Measurements from ENCODE around the gene PPP5C.
"Not testable (repeated sequence)": the region's sequence is repeated elsewhere in the genome, so short reads cannot be mapped to it uniquely, and the experiment has no call there.

PPP5C gene

DNA sequence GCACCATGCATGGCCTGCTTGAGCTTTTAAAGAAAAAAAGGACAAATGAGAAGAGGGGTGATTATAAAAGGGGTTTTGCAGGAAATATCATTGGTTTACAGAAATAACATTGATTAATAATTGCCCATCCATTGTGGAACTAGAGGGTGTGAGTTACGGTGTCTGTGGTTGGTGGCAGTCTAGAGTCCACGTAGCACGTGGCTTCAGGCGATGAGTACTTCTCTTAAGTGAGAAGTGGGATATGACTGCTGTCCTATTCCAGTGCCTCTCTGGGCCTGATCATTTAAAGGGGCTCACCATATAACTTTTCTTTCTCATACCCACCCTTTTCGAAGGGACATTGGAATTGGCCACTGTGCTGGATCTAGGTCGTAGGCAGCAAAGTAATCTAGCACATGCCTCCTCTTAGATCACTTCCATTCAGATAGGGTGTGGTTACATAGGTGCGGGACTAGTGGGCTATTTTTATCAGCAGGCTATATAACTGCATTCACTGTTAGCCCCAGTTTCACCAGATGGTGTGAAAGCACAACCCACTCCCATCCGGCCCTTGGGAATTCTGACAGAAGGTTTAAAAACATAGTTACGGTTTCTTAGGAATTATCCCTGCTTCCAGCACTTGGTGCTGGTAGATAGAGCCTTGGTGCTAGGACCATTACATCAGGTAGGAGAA is 19.9 kb downstream of the PPP5C start:
- no peak for DNase-seq (ENCODE audit: low read depth)

DNA sequence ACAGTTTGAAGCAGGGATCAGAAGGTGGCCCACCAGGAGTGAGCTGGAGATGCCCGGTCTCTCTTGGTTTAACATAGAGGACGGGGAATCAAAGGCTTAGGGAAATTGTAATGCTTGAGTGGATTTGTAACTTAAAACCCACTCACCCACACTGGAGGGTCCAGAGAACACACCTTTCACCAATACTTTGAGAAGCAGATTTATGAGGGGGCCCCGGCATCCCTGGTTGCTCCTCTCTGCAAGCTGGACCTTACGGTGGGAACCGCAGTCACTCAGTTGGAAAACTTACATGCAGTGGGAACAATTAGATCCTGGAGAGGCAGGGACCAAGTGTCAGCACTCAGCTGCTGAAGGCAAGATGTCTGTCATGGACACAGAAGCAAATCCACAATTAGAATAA is 20.5 kb downstream of the PPP5C start:
- DNase-seq (ENCODE audit: low read depth): no peak

DNA sequence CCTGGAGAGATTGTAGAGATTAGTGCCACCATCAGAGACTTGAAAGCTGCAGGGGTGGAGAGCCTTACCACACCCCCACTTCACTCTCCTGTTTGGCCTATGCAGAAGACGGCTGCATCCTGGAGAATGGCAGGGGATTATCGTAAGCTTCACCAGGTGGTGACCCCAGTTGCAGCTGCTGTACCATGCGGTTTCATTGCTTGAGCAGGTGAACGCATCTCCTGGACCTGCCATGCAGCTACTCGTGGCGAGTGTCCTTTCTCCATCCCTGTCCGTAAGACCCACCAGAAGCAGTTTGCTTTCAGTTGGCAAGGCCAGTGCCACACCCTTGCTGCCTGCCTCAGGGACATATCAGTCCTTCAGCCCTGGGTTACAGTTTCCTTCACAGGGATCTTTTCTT is 21.2 kb downstream of the PPP5C start:
- DNase-seq (ENCODE audit: low read depth): no peak

DNA sequence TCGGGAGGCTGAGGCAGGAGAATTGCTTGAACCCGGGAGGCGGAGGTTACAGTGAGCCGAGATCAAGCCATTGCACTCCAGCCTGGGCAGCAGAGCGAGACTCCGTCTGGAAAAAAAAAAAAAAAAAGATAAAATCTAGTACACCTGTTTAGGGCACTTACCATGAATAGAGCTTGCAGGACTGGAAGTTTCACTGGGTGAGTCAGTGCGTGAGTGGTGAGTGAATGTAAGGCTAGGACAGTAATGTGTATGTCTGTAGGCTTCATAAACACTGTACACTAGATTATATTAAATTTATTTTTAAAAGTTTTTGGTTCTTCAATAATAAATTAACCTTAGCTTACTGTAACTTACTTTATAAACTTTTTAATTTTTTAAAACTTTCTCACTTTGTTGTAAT is 22.9 kb downstream of the PPP5C start:
- DNase-seq (ENCODE audit: low read depth): no peak

DNA sequence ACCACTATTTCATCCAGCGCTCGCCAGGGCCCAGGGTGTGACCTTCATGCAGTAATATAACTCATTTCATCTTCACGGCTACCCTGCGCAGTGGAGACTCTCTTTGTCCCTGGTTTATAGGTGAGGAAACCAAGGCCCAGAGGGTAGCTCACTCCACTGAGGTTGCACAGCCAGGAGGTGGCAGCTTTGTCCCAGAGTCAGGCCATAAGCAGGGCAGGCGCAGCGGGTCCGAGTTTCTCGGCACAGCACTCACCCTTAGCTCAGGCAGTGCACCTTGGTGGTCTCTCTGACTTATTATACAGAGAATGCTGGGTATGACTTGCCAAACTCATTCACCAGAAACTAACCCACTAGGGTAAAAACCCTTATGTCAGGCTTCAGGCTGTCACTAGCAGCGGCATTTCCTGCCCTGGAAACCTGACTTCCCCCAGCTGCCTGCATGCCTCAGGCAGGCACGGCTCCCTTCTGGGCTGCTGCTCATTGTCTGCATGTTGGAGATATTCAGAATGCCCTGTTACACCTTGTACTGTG is 24.5 kb downstream of the PPP5C start:
- DNase-seq (ENCODE audit: low read depth): no peak

DNA sequence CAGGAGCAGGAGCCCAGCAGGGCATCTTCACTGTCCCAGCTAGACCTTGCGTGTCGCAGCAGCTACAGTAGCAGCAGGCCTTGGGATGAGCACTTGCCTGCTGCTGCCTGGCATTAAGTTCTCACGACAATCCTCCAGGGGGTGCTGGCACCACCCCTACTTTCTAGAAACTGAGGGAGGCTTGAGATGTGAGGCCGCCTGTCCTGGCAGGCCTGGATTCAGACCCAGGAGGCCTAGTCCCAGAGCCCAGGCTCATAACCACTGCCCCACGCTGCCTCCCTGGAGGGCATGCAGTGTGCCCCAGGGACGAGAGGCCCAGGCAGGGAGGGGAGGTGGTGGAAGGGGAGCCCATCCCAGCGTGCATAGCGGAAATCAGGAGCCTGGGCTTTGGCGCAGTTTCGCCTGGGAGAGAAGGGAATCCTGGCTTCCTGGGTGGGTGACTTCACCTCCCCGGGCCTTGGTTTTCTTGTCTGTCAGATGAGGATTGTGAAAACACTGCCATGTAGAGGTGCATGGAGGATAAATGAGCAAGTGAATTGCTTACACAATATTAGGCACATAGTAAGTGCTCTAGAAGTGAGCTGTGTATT is 26.1 kb downstream of the PPP5C start:
- DNase-seq (ENCODE audit: low read depth): no peak

DNA sequence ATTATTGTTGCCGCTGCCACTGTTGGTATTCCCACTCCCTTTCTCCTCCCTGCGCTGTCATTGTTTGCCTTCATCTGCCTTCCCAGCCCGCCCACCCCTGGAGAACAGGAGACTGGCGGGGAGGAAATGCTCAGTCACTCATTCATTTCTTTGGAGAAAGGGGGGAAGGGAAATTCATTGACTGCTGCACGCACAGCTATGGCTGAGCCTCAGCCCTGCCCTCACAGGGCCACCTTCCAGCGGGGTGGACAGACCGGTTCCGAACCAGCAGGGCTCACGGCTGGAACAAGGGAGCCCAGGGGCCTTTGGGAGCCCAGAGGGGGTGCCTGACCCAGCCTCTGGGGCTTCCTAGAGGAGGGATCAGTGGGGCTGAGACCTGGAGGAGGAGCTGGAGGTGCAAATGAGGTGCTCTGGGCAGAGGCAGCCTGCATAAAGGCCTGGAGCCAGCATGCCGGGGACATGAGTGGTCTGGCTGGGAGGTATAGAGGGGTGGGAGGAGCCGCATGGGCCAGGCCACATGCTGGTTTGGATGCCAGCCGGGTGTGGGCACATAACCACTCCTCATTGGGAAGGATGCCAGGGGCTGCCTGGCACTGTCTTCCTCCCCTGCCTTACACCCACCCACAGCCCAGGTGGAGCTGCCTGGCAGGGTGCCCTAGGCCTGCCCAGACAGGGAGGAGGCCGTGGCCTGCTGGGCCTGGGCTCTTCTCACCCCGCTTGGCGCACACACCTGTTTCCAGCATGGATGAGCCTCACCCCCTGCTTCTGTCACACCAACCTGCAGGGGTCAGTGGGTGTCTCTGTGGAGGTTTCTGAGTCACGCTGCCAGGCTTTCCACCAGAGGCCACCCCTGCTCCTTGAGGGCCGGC is 26.8 kb downstream of the PPP5C start:
- DNase-seq (ENCODE audit: low read depth): no peak

DNA sequence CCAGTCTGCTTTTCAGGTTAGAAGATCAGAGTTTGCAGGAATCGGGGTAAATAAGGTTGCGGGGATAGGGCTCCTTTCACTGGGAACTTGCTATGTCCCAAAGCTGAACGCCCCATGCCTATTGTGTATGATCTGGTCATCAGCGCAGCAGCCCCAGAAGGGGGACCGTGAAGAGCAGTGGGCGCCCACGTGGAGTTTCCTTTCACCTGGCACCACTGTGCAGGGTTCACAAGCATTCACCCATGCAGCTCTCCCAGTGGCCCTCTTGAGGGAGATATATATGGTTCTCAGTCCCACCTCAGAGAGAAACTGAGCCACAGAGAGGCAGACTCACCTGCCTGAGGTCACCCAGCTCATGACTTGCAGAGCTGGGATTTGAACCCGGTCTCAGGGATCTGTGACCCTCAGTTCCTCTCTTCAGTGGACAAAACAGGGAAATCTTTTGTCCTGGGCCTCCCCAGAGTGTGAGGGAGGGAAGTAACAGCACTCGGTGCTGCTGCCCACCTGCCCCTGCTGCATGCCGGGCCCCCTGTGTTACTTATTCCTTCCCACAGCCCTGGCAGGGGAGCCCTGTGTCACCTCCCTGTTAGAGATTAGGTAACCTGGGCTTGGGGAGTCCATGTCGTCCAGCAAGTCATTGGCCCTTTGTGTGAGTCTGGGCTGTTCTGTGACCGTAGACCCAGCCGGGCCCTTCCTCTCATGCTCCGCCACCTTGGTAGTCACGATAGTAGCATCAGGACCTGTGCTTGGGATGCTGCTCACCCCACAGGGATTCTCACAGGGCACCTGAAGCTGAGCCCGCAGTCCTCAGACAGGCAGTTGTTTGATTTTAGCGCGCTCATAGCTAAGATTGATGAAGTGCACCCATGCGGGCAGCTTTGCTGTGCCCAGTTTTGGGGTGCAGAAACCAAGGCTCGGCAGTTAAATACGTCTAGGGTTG is 27.9 kb downstream of the PPP5C start:
- DNase-seq (ENCODE audit: low read depth): no peak

DNA sequence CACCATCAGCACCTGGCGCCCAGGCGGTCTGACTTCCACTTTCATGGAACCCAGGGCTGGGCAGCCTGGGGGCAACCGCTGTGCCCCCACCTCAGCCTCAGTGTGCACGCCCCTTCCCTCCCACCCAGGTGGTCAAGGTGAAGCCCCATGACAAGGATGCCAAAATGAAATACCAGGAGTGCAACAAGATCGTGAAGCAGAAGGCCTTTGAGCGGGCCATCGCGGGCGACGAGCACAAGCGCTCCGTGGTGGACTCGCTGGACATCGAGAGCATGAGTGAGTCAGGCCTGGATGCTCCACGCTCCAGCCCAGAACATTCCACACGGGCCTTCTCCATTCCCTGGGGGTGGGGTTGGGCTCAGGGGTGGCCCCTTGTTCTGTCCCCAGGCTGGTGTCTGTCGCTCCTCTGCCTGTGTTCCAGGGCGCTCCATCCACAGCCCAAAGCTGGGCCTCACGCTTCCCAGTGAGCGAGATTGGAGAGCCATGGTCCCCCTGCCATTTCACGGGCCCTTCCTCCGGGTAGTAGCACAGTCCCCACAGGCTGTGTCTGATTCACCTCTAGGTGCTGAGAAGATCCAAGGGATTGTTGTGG is 28.7 kb downstream of the PPP5C start:
- not testable (repeated sequence) for DNase-seq (ENCODE audit: low read depth)

DNA sequence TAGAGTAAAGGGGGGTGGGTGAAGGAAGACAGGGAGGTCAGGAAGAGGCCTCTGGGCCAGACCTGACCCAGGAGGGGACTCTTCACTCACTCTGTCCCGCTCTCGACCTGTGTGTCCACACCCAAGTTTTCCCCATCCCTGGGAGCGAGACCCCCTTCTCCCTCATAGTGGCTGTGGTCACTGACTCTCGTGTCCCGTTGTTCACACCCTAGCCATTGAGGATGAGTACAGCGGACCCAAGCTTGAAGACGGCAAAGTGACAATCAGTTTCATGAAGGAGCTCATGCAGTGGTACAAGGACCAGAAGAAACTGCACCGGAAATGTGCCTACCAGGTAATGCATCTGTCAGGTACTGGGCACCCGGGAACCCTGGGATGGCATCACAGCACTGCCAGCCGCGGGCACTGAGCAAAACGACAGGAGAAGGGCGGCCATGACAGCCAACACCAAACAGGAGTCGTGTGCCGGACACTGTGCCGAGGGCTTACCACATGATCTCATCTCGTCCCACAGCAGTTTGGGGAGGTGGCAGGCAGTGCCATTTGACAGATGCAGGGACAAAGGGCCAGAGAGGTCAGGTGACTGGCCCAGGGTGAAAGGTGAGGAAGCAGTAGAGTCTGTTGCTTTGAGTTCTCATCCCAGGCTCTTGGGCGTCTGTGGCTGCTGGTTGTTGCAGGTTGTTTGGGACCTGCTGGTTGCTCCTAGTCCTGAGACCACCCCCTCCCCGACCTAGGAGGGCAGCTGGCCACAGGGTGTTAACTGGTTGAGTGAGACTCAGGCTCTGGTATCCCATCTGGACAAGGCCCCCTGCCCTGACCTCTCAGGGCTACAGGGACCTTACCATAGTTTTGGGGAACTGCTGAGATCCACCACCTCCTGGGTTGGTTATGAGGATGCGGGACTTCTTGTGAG is 29.6 kb downstream of the PPP5C start:
- no peak for DNase-seq (ENCODE audit: low read depth)

DNA sequence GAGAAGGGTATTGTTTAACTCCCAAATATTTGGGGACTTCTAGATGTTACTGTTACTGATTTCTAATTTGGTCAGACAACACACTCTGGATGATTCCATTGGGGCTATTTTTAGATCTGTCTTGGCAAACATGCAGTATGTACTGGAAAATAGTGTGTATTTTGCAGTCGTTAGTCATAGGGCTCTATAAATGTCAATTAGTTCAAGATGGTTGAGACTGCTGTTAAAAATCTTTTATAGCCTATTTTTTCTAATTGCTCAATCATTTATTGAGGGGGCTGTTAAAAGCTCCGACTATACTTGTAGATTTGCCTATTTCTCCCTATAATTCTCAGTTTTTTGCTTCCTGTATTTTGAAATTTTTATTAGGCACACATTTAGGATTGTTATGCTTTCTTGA is 31.4 kb downstream of the PPP5C start:
- no peak for DNase-seq (ENCODE audit: low read depth)

DNA sequence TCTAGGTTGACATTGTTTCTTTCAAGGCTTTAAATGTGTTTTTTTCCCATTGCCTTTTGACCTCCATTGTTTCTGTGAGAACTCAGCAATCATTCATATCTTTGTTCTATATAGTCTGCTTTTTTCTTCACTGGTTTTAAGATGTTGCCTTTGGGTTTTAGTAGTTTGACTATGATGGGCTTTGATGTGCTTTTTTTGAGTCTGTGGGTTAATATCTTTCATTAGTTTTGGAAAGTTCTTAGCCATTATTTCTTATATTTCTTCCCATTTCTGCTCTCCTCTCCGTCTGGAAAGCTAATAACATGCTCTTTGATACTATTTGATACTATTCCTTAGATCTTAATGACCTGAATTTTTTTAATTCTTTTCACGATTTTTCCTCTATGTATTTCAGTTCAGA is 33.8 kb downstream of the PPP5C start:
- DNase-seq (ENCODE audit: low read depth): no peak

DNA sequence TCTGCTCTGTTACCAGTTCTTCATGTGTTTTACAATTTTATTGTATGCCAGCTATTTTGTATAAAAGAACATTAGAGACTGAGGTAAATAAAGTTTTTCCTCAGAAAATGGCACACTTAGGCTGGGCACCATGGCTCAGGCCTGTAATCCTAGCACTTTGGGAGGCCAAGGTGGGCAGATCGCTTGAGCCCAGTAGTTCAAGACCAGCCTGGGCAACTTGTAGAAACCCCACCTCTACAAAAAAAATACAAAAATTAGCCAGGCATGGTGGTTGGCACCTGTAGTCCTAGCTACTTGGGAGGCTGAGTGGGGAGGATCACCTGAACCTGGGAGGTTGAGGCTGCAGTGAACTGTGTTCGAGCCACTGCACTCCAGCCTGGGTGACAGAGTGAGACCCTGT is 34.5 kb downstream of the PPP5C start:
- DNase-seq (ENCODE audit: low read depth): no peak

DNA sequence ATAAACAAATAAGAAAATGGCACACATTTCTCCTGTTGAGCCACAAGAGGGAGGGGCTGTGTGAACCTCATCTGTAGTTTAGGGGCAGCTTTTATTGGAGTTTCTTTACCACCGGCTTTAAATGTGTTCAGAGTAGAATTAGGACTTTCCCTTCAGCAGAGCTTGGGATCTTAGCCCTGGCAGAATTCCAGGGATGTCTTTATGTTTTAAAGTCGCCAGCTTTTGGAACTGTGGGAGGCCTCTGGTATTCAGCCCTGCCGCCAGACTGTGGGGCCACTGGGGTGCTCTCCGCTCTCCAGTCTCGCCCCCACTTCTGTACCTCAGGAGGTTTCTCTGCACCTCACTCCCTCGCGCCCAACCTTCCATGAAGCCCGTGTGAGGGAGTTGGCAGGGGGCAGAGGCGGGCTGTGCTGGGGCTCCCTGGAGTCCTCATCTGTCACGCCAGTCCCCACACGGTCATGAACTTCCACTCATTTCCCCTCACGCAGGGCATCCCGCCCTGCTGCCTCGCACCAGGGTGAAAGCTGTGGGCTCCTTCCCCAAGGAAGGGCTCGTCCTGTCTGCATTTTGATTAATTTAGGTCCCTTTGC is 35.0 kb downstream of the PPP5C start:
- DNase-seq (ENCODE audit: low read depth): no peak

DNA sequence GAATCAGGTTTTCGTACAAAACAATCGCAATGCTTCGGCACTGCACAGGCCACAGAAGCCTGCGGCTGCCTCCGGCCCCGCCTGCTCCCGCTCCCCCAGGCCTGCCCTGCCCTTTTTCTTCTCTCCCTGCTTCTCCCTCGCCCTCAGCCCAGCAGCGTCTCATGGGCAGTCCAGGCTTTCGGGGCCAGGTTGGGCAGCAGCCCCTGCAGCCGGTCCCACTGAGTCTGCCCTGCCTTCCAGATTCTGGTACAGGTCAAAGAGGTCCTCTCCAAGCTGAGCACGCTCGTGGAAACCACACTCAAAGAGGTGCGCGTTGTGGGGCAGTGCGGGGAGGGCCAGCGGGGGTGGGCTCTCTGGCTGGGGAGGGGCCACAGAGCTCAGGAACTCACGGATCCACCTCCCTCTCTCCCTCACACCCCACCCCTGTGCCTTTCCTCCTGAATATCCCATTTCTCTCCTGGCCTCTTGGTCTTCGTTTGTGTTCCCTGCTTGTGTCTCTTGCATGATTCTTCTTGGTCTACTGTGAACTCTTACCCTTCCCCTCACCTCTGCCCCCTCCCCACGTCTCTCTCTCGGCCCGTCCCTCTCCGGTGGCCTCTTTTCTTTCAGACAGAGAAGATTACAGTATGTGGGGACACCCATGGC is 36.4 kb downstream of the PPP5C start:
- no peak for DNase-seq (ENCODE audit: low read depth)

DNA sequence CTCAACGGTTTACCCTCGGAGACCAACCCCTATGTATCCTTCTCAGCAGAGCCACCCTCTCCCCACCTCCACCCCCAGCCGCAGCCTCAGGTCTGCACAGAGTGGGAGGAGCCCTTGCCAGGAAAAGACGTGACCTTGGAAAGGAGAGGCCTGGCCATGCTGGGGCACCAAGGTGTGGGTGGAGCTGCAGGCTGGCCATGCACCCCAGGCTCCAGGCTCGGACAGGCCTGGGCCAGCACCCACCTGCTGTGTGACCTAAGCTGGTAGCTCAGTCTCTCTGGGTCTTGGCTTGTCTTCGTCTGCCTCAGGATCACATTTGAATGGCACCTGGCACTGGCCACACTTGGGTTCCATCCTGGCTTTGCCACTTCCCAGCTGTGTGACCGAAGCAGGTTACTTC is 37.0 kb downstream of the PPP5C start:
- no peak for DNase-seq (ENCODE audit: low read depth)

DNA sequence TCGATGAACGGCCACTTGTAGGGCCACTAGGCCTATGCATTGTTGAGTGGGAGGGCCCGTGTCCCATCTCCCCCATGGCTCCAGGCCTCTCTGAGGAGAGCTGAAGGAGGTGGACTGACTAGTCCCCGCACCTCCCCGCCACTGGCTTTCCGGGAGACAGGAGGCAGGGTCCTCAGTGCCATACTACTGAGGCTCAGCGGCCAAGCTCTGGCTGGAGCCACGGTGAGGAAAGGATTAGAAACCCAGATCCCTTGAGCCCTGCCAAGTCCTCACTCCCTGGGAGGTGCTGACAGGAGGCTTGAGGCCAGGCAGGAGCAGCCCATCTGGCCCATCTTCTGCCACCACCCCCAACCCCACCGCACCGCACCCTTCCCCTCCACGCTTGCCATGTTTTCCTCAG is 37.5 kb downstream of the PPP5C start:
- DNase-seq (ENCODE audit: low read depth): no peak

DNA sequence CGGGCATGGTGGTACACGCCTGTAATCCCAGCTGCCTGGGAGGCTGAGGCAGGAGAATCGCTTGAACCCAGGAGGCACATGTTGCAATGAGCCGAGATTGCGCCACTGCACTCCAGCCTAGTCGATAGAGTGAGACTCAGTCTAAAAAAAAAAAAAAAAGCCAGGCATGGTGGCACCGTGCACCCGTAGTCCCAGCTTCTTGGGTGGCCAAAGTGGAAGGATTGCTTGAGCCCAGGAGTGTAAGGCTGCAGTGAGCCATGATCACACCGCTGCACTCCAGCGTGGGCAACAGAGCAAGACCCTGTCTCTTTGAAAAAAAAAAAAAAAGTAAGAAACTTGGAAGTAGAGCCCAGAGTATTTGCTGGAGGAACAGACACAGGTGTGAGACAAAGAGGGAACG is 38.7 kb downstream of the PPP5C start:
- DNase-seq (ENCODE audit: low read depth): no peak

DNA sequence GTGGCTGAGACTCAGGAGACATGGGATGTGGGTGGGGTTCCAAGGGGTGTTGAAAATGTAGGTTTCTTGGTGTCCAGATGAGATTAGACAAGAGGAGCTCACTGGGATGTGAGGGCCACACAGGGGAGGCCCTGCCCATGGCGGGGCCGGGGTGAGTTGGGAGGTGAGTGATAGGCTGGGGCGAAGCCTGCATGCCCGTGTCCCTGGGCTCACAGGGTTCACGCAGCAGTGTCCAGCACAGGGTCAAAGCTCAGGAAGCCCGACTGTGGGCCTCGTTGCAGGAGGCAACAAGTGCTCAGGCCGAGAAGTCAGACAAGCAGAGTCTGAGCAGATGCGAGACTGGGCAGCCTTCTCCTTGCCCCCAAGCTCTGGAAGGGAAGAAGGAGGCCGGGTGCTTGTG is 39.3 kb downstream of the PPP5C start:
- no peak for DNase-seq (ENCODE audit: low read depth)

All from activated T-cell treated with anti-CD3 and anti-CD28 coated beads for 24 hours (primary cell).